Vagina (tissue), 2 donors: ENCODE results near the gene TNFRSF25. TPM values are rescaled to one million over a fixed set of nuclear protein-coding genes. Genes with fewer than 3 reads are reported as not detected.
A peak's percentile ranks its signal among the peaks of the same experiment; 100 is the strongest.

ENCODE experiments used
- DNase-seq, 2 donors: peaks; one replicate each; pipeline ENCODE4 v3.0.0-alpha.2; 2017; ENCODE audit errors: extremely low spot score in 2 of 2
- H3K27ac ChIP-seq: fragments of 200-600 bp; sonication (generic); one replicate; pipeline ENCODE4 v1.5.1; 2019
- H3K27me3 ChIP-seq: fragments of 200-600 bp; sonication (generic); one replicate; pipeline ENCODE4 v1.5.1; 2019
- H3K36me3 ChIP-seq, 2 donors: fragments of 200-600 bp; sonication (generic); one replicate each; pipeline ENCODE4 v1.5.1; 2017 to 2019
- H3K4me1 ChIP-seq: fragments of 200-600 bp; sonication (generic); one replicate; pipeline ENCODE4 v1.5.1; 2019
- H3K4me3 ChIP-seq, 2 donors: fragments of 200-600 bp; sonication (generic); 1 replicate in 1 of 2; 2 replicates in 1 of 2; pipeline ENCODE4 v1.5.1; 2016 to 2019
- H3K9me3 ChIP-seq: fragments of 200-600 bp; sonication (generic); one replicate; pipeline ENCODE4 v1.5.1; 2019
- POLR2A ChIP-seq, 2 donors: fragments of 450-650 bp; IDR thresholded peaks; one replicate each; pipeline ENCODE4 v1.6.1; 2017; ENCODE audit warnings: antibody characterized with exemption in 2 of 2, mild to moderate bottlenecking in 2 of 2, moderate library complexity in 2 of 2
- POLR2AphosphoS5 ChIP-seq, 2 donors: sonication (generic); formaldehyde crosslinking; IDR thresholded peaks; one replicate each; pipeline ENCODE4 v1.9.0; 2017; ENCODE audit warnings: antibody characterized with exemption in 2 of 2, mild to moderate bottlenecking in 2 of 2, low read depth in 1 of 2; ENCODE audit not compliant: insufficient read depth in 1 of 2
- intact Hi-C: fragments of 100-400 bp; cut with DNase I; formaldehyde crosslinking; loops from one replicate; pipeline ENCODE4 v1.15.1; 2023
- total RNA-seq: library from RNA; depleted of rRNA; stranded (reverse); fragments of >200 nt; gene quantifications from one replicate; pipeline ENCODE4 v1.2.3, GENCODE V29; 2016
- TF ChIP-seq, protein P1 (sequence below), 3 experiments: fragments of 450-650 bp in 2 of 3; fragments of 200-600 bp in 1 of 3; sonication (generic) in 1 of 3; IDR thresholded peaks; one replicate each; pipeline ENCODE4 v1.5.1; 2017 to 2019; ENCODE audit warnings: antibody characterized with exemption in 3 of 3, mild to moderate bottlenecking in 2 of 3, moderate library complexity in 2 of 3

The TNFRSF25 gene
- total RNA-seq, 1 donor from 2014 or later, result 32.7 TPM

DNA sequence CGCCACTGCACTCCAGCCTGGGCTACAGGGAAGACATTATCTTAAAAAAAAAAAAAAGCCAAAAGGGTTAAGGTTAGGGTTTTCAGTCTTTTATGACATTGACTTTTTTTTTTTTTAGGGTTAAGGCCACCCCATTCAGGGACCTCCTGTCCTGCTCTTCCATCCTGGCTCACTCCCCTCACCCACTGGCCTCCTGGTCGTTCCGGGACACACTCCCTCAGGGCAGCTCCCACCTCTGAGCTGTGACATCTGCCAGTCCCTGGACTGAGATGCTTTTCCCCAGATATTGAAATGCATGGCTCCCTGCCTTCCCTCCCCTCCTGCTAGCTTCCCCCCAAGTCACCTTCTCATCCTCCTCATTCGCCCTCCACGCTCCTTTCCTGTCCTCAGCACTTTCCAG is 15.8 kb upstream of the TNFRSF25 start:
- H3K27ac ChIP-seq, result no peak overlapping the region
- intact Hi-C loops, result loop anchor here (10.0 kb wide), 1 partner anchor 163 kb away; no protein-coding TSS in a partner anchor
- H3K4me3 ChIP-seq, result no peak overlapping the region

DNA sequence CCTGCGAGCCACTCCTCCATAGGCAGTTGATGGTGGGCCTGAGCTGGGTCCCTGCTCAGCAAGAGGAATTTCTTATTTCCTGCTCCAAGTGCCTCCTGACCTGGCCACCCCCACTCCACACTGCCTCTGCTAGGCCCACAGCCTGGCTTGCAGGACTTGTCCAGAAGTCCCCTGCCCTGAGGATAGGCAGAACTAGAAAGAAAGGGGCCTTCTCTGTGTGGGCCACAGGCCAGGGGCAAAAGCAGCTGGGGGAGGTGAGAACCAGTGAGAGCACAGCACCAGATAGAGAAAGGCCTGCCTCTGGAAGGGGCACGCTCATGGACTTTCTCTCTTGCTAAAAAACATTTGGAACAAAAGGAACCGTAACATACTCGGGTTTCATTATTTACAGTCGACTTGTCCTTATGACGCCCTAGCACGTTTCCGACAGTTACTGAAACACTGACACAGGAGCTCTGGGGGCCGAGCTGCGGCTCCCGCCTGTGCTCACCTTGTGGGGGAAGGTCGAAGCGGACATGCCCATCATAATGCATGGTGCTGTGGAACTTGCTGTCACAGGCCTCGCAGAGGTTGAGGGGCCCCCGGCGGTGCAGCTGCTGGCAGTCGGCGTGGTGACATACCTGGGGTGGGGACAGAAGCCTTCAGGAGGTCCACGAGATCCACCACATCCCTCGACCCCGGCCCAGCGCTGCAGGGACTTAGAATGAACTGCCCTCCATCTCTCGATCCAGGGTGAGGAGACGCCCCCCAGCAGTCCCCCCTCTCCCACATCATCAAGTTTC is 11.3 kb upstream of the TNFRSF25 start:
- DNase-seq, result no peak
- intact Hi-C loops, result no loop called here
- H3K27ac ChIP-seq, result no peak overlapping the region
- no peaks in the 10 kb centered on the region for H3K27me3 ChIP-seq
- no peaks in the 10 kb centered on the region for H3K4me1 ChIP-seq
- no peaks in the 10 kb centered on the region for H3K9me3 ChIP-seq
- H3K36me3 ChIP-seq, result peaks cover 0 to 10% of the 10 kb centered on the region in 2 donors
- no peak for TF ChIP-seq POLR2A (IDR thresholded peaks at IDR 0.05)
- TF ChIP-seq POLR2AphosphoS5 (IDR thresholded peaks at IDR 0.05; ENCODE audit: insufficient read depth in 1 of 2, low read depth in 1 of 2), result no peak
- H3K4me3 ChIP-seq, result no peak overlapping the region

More for the DNA sequence above, 15.8 kb upstream of the TNFRSF25 start:
- TF ChIP-seq POLR2A (IDR thresholded peaks at IDR 0.05), result no peak
- no peak for TF ChIP-seq POLR2AphosphoS5 (IDR thresholded peaks at IDR 0.05; ENCODE audit: insufficient read depth in 1 of 2, low read depth in 1 of 2)
- TF ChIP-seq, protein P1, sequence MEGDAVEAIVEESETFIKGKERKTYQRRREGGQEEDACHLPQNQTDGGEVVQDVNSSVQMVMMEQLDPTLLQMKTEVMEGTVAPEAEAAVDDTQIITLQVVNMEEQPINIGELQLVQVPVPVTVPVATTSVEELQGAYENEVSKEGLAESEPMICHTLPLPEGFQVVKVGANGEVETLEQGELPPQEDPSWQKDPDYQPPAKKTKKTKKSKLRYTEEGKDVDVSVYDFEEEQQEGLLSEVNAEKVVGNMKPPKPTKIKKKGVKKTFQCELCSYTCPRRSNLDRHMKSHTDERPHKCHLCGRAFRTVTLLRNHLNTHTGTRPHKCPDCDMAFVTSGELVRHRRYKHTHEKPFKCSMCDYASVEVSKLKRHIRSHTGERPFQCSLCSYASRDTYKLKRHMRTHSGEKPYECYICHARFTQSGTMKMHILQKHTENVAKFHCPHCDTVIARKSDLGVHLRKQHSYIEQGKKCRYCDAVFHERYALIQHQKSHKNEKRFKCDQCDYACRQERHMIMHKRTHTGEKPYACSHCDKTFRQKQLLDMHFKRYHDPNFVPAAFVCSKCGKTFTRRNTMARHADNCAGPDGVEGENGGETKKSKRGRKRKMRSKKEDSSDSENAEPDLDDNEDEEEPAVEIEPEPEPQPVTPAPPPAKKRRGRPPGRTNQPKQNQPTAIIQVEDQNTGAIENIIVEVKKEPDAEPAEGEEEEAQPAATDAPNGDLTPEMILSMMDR (IDR thresholded peaks at IDR 0.05), result no peak
- no peak for DNase-seq
- H3K27me3 ChIP-seq, result no peaks in the 10 kb centered on the region
- H3K9me3 ChIP-seq, result no peaks in the 10 kb centered on the region
- H3K4me1 ChIP-seq, result peaks cover 20% of the 10 kb centered on the region
- H3K36me3 ChIP-seq, result no peaks in the 10 kb centered on the region

DNA sequence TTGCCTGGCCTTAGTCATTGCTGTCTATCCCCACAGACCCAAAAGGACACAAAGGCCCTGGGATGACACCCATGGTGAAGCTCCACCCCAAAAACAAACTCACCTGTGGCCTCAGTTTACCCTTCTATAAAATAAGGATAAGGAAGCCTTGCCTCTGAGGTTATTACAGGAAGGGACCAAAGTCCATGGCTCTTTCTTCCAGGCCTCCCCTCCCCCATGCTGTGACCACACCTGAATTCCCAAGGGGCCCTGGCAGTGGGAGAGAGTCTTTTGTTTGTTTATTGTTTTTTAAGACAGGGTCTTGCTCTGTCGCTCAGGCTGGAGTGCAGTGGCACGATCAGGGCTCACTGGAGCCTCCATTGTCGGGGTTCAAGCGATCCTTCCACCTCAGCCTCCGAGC is 10.5 kb upstream of the TNFRSF25 start:
- peaks cover 0 to 10% of the 10 kb centered on the region in 2 donors for H3K36me3 ChIP-seq
- DNase-seq, result no peak
- H3K4me1 ChIP-seq, result no peaks in the 10 kb centered on the region
- H3K27ac ChIP-seq, result no peak overlapping the region
- H3K4me3 ChIP-seq, result no peak overlapping the region
- TF ChIP-seq, protein P1 (IDR thresholded peaks at IDR 0.05), result no peak
- no peak for TF ChIP-seq POLR2AphosphoS5 (IDR thresholded peaks at IDR 0.05; ENCODE audit: insufficient read depth in 1 of 2, low read depth in 1 of 2)
- TF ChIP-seq POLR2A (IDR thresholded peaks at IDR 0.05), result no peak
- intact Hi-C loops, result no loop called here
- no peaks in the 10 kb centered on the region for H3K9me3 ChIP-seq
- H3K27me3 ChIP-seq, result no peaks in the 10 kb centered on the region

DNA sequence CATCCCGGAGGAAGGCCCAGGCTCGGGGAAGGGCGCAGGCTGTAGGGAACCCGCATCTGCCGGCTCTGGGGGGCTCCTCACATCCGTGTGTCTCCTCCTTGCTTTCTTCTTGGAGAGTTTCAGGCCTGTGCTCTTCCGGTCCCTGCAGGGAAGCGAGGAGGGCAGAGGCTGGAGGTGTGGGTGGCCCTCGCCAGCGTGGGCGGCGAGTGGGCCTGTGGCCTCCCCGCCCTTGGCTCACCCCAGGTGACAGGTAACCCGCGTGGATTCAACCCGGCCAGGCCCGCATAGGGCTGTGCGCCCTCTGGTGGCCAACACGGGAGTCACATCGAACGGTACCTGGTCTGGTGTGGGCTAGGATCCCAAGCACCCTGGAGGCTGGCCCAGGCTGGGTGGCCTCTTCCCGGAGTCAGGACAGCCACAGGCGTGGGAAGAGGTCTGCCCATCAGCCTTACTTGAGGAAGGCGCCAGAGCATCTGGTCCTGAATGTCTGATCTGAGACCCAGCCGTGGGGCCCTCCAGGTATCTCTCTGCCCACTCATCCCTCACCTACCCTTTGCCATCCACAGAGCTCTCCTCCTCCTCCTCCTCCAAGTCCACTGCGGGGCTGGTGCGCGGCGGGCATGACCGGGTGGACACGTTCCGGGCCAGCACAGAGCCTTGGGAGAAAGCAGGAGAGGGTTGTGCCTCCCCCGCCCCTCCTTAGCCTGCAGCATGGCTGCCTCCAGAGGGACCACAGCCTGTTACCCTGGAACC is 9.6 kb upstream of the TNFRSF25 start:
- no peaks in the 10 kb centered on the region for H3K27me3 ChIP-seq
- H3K9me3 ChIP-seq, result no peaks in the 10 kb centered on the region
- no peak overlapping the region for H3K27ac ChIP-seq
- no peaks in the 10 kb centered on the region for H3K4me1 ChIP-seq
- DNase-seq, result no peak
- intact Hi-C loops, result no loop called here
- no peak overlapping the region for H3K4me3 ChIP-seq
- H3K36me3 ChIP-seq, result peaks cover 0 to 10% of the 10 kb centered on the region in 2 donors
- no peak for TF ChIP-seq POLR2A (IDR thresholded peaks at IDR 0.05)
- TF ChIP-seq, protein P1 (IDR thresholded peaks at IDR 0.05), result peak; percentile 51 to 68 (median 52)

DNA sequence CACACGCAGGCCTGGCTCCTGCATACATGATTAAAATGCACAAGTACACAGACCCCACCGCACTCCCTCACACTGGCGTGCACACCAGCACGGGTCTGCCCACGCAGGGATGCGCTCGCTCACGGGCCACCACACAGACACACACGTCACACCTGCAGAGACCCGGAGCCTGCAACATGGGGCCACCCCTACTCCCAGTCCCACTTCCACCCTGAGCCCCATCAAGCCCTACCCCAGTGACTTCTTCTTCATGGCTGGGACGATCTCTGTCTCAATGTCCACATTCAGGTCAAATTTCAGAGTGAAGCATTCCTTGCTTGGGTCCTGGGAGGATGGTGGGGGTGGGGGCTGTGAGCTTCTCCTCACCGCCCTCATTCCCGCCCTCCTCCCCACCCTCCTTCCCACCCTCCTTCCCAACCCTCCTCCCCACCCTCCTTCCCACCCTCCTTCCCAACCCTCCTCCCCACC is 8.9 kb upstream of the TNFRSF25 start:
- intact Hi-C loops, result no loop called here
- Histone ChIP-seq H3K4me3 (no peak overlapping the region), H3K36me3 (peaks cover 0 to 10% of the 10 kb centered on the region in 2 donors), H3K4me1 (no peaks in the 10 kb centered on the region), H3K27me3 (no peaks in the 10 kb centered on the region), H3K9me3 (no peaks in the 10 kb centered on the region), H3K27ac (no peak overlapping the region)
- no peak for DNase-seq
- TF ChIP-seq, protein P1 (IDR thresholded peaks at IDR 0.05), result no peak
- TF ChIP-seq POLR2A (IDR thresholded peaks at IDR 0.05) (no peak), POLR2AphosphoS5 (IDR thresholded peaks at IDR 0.05; ENCODE audit: insufficient read depth in 1 of 2, low read depth in 1 of 2) (no peak)
